B cell (primary cell): Measurements from ENCODE around the gene PCBP3. TPM values are rescaled to one million over a fixed set of nuclear protein-coding genes. Genes with fewer than 3 reads are reported as not detected.

Source experiments
- ATAC-seq: fragments of 200-7000 bp; cut with Tn5 transposase; one replicate; pipeline ENCODE4 v1.10.0; 2021; ENCODE audit warnings: low read depth, mild to moderate bottlenecking, moderate number of reproducible peaks, moderate library complexity
- CTCF ChIA-PET: fragments of 350-600 bp; sonication (Branson Sonifier 250); formaldehyde crosslinking; loops from one replicate; lab custom pipeline; 2021; ENCODE audit warnings: antibody characterized with exemption, inconsistent platforms; lab: Charles Lee
- POLR2A ChIA-PET: fragments of 350-600 bp; sonication (Branson Sonifier 250); formaldehyde crosslinking; loops from one replicate; lab custom pipeline; 2021; ENCODE audit warnings: antibody characterized with exemption; lab: Charles Lee
- DNase-seq: peaks from one replicate; pipeline ENCODE4 v3.0.0; 2013
- H2AFZ ChIP-seq: 2 replicates; pipeline ENCODE4 v1.6.1; 2012; ENCODE audit warnings: mild to moderate bottlenecking, low read depth, low read length; ENCODE audit not compliant: insufficient read depth, poor library complexity, severe bottlenecking
- H3K27ac ChIP-seq, 2 donors: 1 replicate in 1 of 2; 2 replicates in 1 of 2; pipeline ENCODE4 v1.5.1; 2012 to 2013; ENCODE audit warnings: low read length in 2 of 2, mild to moderate bottlenecking in 2 of 2, moderate library complexity in 1 of 2
- H3K27me3 ChIP-seq, 4 experiments: fragments of 200-600 bp in 1 of 4; sonication (generic) in 1 of 4; replicated peaks in 1 of 4; 1 replicate in 2 of 4; 2 replicates in 2 of 4; pipeline versions ENCODE4 v1.6.1 to v1.7.0; 2013 to 2016; ENCODE audit warnings: low read length in 3 of 4, mild to moderate bottlenecking in 2 of 4, mixed read lengths in 1 of 4, moderate library complexity in 1 of 4; ENCODE audit not compliant: insufficient read depth in 4 of 4, control insufficient read depth in 3 of 4; ENCODE audit errors: control extremely low read depth in 1 of 4
- H3K36me3 ChIP-seq, 2 experiments: replicated peaks in 1 of 2; 1 replicate in 1 of 2; 2 replicates in 1 of 2; pipeline versions ENCODE4 v1.6.1 to v1.7.1; 2013; ENCODE audit warnings: low read length in 1 of 2; ENCODE audit not compliant: insufficient read depth in 2 of 2, control insufficient read depth in 1 of 2; ENCODE audit errors: control extremely low read depth in 1 of 2, extremely low read depth in 1 of 2
- H3K4me1 ChIP-seq, 2 donors: fragments of 200-600 bp in 1 of 2; sonication (generic) in 1 of 2; 1 replicate in 1 of 2; 2 replicates in 1 of 2; pipeline versions ENCODE4 v1.5.1 to v1.6.1; 2013 to 2017; ENCODE audit warnings: low read length in 2 of 2; ENCODE audit not compliant: control insufficient read depth in 2 of 2, insufficient read depth in 2 of 2
- H3K4me2 ChIP-seq: replicated peaks from 2 replicates; pipeline ENCODE3; 2012; ENCODE audit warnings: mild to moderate bottlenecking, low read depth, low read length; ENCODE audit not compliant: poor library complexity, severe bottlenecking
- H3K4me3 ChIP-seq, 5 experiments: fragments of 200-600 bp in 1 of 5; sonication (generic) in 1 of 5; 1 replicate in 3 of 5; 2 replicates in 2 of 5; pipeline versions ENCODE4 v1.5.1 to v1.7.0; 2011 to 2016; ENCODE audit warnings: low read length in 4 of 5, mild to moderate bottlenecking in 4 of 5, low read depth in 2 of 5, control low read depth in 1 of 5, moderate library complexity in 1 of 5; ENCODE audit not compliant: insufficient read depth in 1 of 5; ENCODE audit errors: control extremely low read depth in 1 of 5, extremely low read depth in 1 of 5
- H3K79me2 ChIP-seq: fragments of 200-600 bp; sonication (generic); one replicate; pipeline ENCODE4 v1.6.0; 2016; ENCODE audit warnings: low read length; ENCODE audit not compliant: control insufficient read depth, insufficient read depth
- H3K9ac ChIP-seq: fragments of 200-600 bp; sonication (generic); 2 replicates; pipeline ENCODE4 v1.6.1; 2017; ENCODE audit warnings: mild to moderate bottlenecking, low read length, moderate library complexity
- H3K9me3 ChIP-seq, 3 donors: one replicate each; pipeline versions ENCODE4 v1.6.1 to v1.7.1; 2013; ENCODE audit warnings: low read length in 2 of 3; ENCODE audit not compliant: control insufficient read depth in 2 of 3, insufficient read depth in 1 of 3; ENCODE audit errors: control extremely low read depth in 1 of 3
- H4K20me1 ChIP-seq: 2 replicates; pipeline ENCODE4 v1.6.0; 2012; ENCODE audit warnings: mild to moderate bottlenecking, low read length; ENCODE audit not compliant: insufficient read depth, control insufficient read depth, poor library complexity, severe bottlenecking
- H3K27ac Mint-ChIP-seq: one replicate; pipeline ENCODE4 v1.8.0; 2021; ENCODE audit warnings: mixed read lengths
- H3K27me3 Mint-ChIP-seq: one replicate; pipeline ENCODE4 v1.8.0; 2021; ENCODE audit warnings: mixed read lengths
- H3K4me1 Mint-ChIP-seq: one replicate; pipeline ENCODE4 v1.8.0; 2021; ENCODE audit warnings: mixed read lengths
- H3K4me3 Mint-ChIP-seq: one replicate; pipeline ENCODE4 v1.8.0; 2021; ENCODE audit warnings: mixed read lengths
- H3K9me3 Mint-ChIP-seq: one replicate; pipeline ENCODE4 v1.8.0; 2022; ENCODE audit warnings: mixed read lengths; ENCODE audit not compliant: insufficient read depth
- EZH2 ChIP-seq: IDR thresholded peaks from 2 replicates; pipeline ENCODE4 v1.6.1; 2012; ENCODE audit warnings: borderline replicate concordance, low read depth, mild to moderate bottlenecking, moderate library complexity, low read length; ENCODE audit not compliant: insufficient read depth, poor library complexity, severe bottlenecking
- WGBS: methylation state at CpG from one replicate; pipeline ENCODE4 v1.1.5; 2013; ENCODE audit warnings: missing lambda C conversion rate; ENCODE audit not compliant: insufficient coverage; 5-methylcytosine and 5-hydroxymethylcytosine counted together
- intact Hi-C: fragments of 100-400 bp; cut with micrococcal nuclease; formaldehyde crosslinking; loops from one replicate; pipeline ENCODE4 v1.10.0; 2022
- polyA plus RNA-seq: library from polyadenylated mRNA; depleted of rRNA; stranded (reverse); fragments of >200 nt; gene quantifications from 2 replicates; pipeline ENCODE4 v1.2.3, GENCODE V29; 2012
- total RNA-seq, 2 donors: library from RNA; stranded (reverse); fragments of 120-200 nt in 1 of 2; gene quantifications; 1 replicate in 1 of 2; 2 replicates in 1 of 2; pipeline versions ENCODE4 v1.2.3 to v1.2.4, GENCODE V29; 2013 to 2022
- TF ChIP-seq, protein P1 (sequence below): fragments of 200-600 bp; IDR thresholded peaks from one replicate; pipeline ENCODE4 v1.8.0; 2022; ENCODE audit warnings: antibody characterized with exemption, mild to moderate bottlenecking

Gene PCBP3
- total and polyA plus RNA-seq, 2 donors (not counting 1 experiment from before 2014, with no cell fraction given), result 0.45 to 2.7 TPM

- WGBS, result 89% methylated on average over 14 of the region's 14 CpGs
- H3K27ac ChIP-seq, result no peak overlapping the region
Measured at GRCh38 chr21:45735259-45736000, 91.9 kb downstream of the PCBP3 start.

DNA sequence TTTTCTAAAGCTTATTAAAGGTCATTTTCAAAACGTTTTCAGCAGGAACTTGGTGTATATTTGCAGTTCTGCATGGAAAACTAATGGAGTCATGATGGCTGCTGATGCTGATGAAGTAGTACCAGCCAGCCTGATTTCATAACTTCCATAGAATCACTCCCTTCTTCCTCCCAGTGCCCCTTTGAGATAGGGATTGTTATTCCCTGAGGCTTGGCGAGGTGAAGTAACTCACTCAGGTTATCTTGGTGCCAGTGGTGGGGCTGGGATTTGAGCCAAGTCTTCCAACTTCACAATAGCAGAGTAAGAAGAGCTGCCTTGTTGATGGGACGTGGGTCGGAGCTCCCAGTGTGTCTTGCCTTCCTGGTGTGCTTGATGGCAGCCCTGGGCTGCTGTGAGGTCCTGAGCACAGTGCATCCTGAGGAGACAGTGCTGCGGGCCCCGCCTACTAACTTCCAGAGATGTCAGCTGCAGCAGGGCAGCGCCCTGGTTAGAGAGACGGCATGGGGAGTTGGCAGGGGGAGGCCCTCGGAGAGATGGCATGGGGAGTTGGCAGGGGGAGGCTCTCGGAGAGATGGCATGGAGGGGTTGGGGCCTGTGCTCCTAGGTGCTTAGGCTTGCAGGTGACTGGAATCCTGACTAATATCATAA is 92.6 kb downstream of the PCBP3 start:
- Histone ChIP-seq H4K20me1 (no peaks in the 10 kb centered on the region), H3K4me2 (no peak overlapping the region), H3K4me1 (no peaks in the 10 kb centered on the region), H3K79me2 (no peaks in the 10 kb centered on the region), H3K4me3 (no peak overlapping the region), H3K27me3 (no peaks in the 10 kb centered on the region), H3K9ac (no peak overlapping the region), H3K36me3 (no peaks in the 10 kb centered on the region), H3K9me3 (peaks cover 0 to 4% (median 0%) of the 10 kb centered on the region in 3 donors), H3K27ac (no peak overlapping the region), H2AFZ (no peak overlapping the region)
- WGBS, result 92% methylated on average over 8 of the region's 10 CpGs
- Mint-ChIP-seq H3K4me3 (no peak overlapping the region), H3K27me3 (peaks cover 4% of the 10 kb centered on the region), H3K27ac (no peak overlapping the region), H3K4me1 (no peaks in the 10 kb centered on the region), H3K9me3 (no peaks in the 10 kb centered on the region)
- intact Hi-C loops, result no loop called here
- TF ChIP-seq, protein P1, sequence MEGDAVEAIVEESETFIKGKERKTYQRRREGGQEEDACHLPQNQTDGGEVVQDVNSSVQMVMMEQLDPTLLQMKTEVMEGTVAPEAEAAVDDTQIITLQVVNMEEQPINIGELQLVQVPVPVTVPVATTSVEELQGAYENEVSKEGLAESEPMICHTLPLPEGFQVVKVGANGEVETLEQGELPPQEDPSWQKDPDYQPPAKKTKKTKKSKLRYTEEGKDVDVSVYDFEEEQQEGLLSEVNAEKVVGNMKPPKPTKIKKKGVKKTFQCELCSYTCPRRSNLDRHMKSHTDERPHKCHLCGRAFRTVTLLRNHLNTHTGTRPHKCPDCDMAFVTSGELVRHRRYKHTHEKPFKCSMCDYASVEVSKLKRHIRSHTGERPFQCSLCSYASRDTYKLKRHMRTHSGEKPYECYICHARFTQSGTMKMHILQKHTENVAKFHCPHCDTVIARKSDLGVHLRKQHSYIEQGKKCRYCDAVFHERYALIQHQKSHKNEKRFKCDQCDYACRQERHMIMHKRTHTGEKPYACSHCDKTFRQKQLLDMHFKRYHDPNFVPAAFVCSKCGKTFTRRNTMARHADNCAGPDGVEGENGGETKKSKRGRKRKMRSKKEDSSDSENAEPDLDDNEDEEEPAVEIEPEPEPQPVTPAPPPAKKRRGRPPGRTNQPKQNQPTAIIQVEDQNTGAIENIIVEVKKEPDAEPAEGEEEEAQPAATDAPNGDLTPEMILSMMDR, result no peak
- no peak for TF ChIP-seq EZH2
- POLR2A ChIA-PET, result no interaction called here
- no peak for ATAC-seq
- no peak for DNase-seq
- CTCF ChIA-PET, result no interaction called here

More at GRCh38 chr21:45735259-45736000, 91.9 kb downstream of the PCBP3 start:
- ChIA-PET CTCF (no interaction called here), POLR2A (no interaction called here)
- Histone ChIP-seq H3K4me3 (no peak overlapping the region), H3K79me2 (no peaks in the 10 kb centered on the region), H3K4me1 (no peaks in the 10 kb centered on the region), H3K9ac (no peak overlapping the region), H3K27me3 (no peaks in the 10 kb centered on the region), H3K9me3 (peaks cover 0 to 4% (median 0%) of the 10 kb centered on the region in 3 donors), H3K36me3 (no peaks in the 10 kb centered on the region), H4K20me1 (no peaks in the 10 kb centered on the region), H3K4me2 (no peak overlapping the region), H2AFZ (no peak overlapping the region)
- no peaks in the 10 kb centered on the region for H3K4me1 Mint-ChIP-seq
- no peaks in the 10 kb centered on the region for H3K9me3 Mint-ChIP-seq
- no peak overlapping the region for H3K4me3 Mint-ChIP-seq
- no peak overlapping the region for H3K27ac Mint-ChIP-seq
- intact Hi-C loops, result no loop called here
- DNase-seq (no peak), ATAC-seq (no peak)
- TF ChIP-seq, protein P1, result no peak
- TF ChIP-seq EZH2, result no peak
- H3K27me3 Mint-ChIP-seq, result peaks cover 6% of the 10 kb centered on the region
